NT2/D1 (cell line): ENCODE results near the gene MAP2.

ENCODE experiments used
- DNase-seq: peaks from one replicate; pipeline ENCODE4 v3.0.0-alpha.2; 2011; ENCODE audit warnings: low read depth, low spot score
- H3K27me3 ChIP-seq: 2 replicates; pipeline ENCODE4 v1.6.0; 2011; ENCODE audit warnings: mild to moderate bottlenecking; ENCODE audit not compliant: insufficient read length, insufficient read depth
- H3K36me3 ChIP-seq: 2 replicates; pipeline ENCODE4 v1.6.1; 2011; ENCODE audit warnings: mild to moderate bottlenecking, low read length, mixed read lengths; ENCODE audit not compliant: insufficient read depth, insufficient read length
- H3K4me1 ChIP-seq: 2 replicates; pipeline ENCODE4 v1.5.1; 2011; ENCODE audit not compliant: insufficient read depth, insufficient read length
- H3K4me3 ChIP-seq: 2 replicates; pipeline ENCODE4 v1.5.1; 2011; ENCODE audit warnings: low read depth; ENCODE audit not compliant: insufficient read length
- H3K9ac ChIP-seq: 2 replicates; pipeline ENCODE4 v1.6.0; 2011; ENCODE audit warnings: low read depth; ENCODE audit not compliant: insufficient read length
- H3K9me3 ChIP-seq: 2 replicates; pipeline ENCODE4 v1.5.1; 2011; ENCODE audit warnings: mild to moderate bottlenecking, low read length; ENCODE audit not compliant: insufficient read depth
- SUZ12 ChIP-seq: IDR thresholded peaks from 2 replicates; pipeline ENCODE4 v1.6.1; 2011; ENCODE audit not compliant: insufficient read length, insufficient read depth; ENCODE audit errors: extremely low read depth
- YY1 ChIP-seq: IDR thresholded peaks from 2 replicates; pipeline ENCODE4 v1.6.1; 2011; ENCODE audit not compliant: insufficient read length, insufficient read depth
- ZNF274 ChIP-seq: IDR thresholded peaks from 2 replicates; pipeline ENCODE4 v1.6.1; 2011; ENCODE audit warnings: mild to moderate bottlenecking, low read depth, low read length

Gene MAP2

GRCh38 chr2:209671020-209671680 lies 247.3 kb downstream of the MAP2 start:
- Histone ChIP-seq H3K9ac (no peak overlapping the region), H3K4me1 (no peaks in the 10 kb centered on the region), H3K27me3 (no peaks in the 10 kb centered on the region), H3K4me3 (no peak overlapping the region), H3K9me3 (no peaks in the 10 kb centered on the region), H3K36me3 (no peaks in the 10 kb centered on the region)
- DNase-seq = no peak
- TF ChIP-seq YY1 = no peak
- TF ChIP-seq SUZ12 = no peak

- no peak for DNase-seq
- H3K4me3 ChIP-seq = no peak overlapping the region
- H3K36me3 ChIP-seq = no peaks in the 10 kb centered on the region
- H3K27me3 ChIP-seq = no peaks in the 10 kb centered on the region
- no peaks in the 10 kb centered on the region for H3K4me1 ChIP-seq
- H3K9ac ChIP-seq = no peak overlapping the region
- TF ChIP-seq YY1 (no peak), SUZ12 (no peak), ZNF274 (no peak)
- H3K9me3 ChIP-seq = no peaks in the 10 kb centered on the region
These were observed 250.0 kb downstream of the MAP2 start for GRCh38 chr2:209673811-209674210.

GRCh38 chr2:209680596-209680995 lies 256.7 kb downstream of the MAP2 start:
- no peaks in the 10 kb centered on the region for H3K4me1 ChIP-seq
- TF ChIP-seq SUZ12 (no peak), ZNF274 (no peak), YY1 (no peak)
- no peak overlapping the region for H3K4me3 ChIP-seq
- H3K36me3 ChIP-seq = no peaks in the 10 kb centered on the region
- H3K9ac ChIP-seq = no peak overlapping the region
- H3K27me3 ChIP-seq = no peaks in the 10 kb centered on the region
- H3K9me3 ChIP-seq = no peaks in the 10 kb centered on the region
- no peak for DNase-seq

- Histone ChIP-seq H3K9me3 (no peaks in the 10 kb centered on the region), H3K27me3 (no peaks in the 10 kb centered on the region), H3K9ac (no peak overlapping the region), H3K4me3 (no peak overlapping the region), H3K36me3 (no peaks in the 10 kb centered on the region), H3K4me1 (no peaks in the 10 kb centered on the region)
- no peak for DNase-seq
- no peak for TF ChIP-seq ZNF274
- TF ChIP-seq YY1 = no peak
These were observed 257.4 kb downstream of the MAP2 start for GRCh38 chr2:209681201-209681735.

- no peaks in the 10 kb centered on the region for H3K27me3 ChIP-seq
- DNase-seq = no peak
- no peaks in the 10 kb centered on the region for H3K4me1 ChIP-seq
- no peaks in the 10 kb centered on the region for H3K9me3 ChIP-seq
- TF ChIP-seq ZNF274 (no peak), SUZ12 (no peak), YY1 (no peak)
- H3K36me3 ChIP-seq = no peaks in the 10 kb centered on the region
- no peak overlapping the region for H3K4me3 ChIP-seq
- no peak overlapping the region for H3K9ac ChIP-seq
These were observed 258.8 kb downstream of the MAP2 start for GRCh38 chr2:209682646-209683045.

GRCh38 chr2:209685340-209685739 lies 261.5 kb downstream of the MAP2 start:
- Histone ChIP-seq H3K9me3 (no peaks in the 10 kb centered on the region), H3K9ac (no peak overlapping the region), H3K4me1 (no peaks in the 10 kb centered on the region), H3K4me3 (no peak overlapping the region), H3K36me3 (no peaks in the 10 kb centered on the region), H3K27me3 (no peaks in the 10 kb centered on the region)
- DNase-seq = no peak
- TF ChIP-seq YY1 = no peak
- no peak for TF ChIP-seq SUZ12
- no peak for TF ChIP-seq ZNF274

GRCh38 chr2:209685963-209686362 lies 262.1 kb downstream of the MAP2 start:
- Histone ChIP-seq H3K36me3 (no peaks in the 10 kb centered on the region), H3K4me1 (no peaks in the 10 kb centered on the region), H3K9me3 (no peaks in the 10 kb centered on the region), H3K27me3 (no peaks in the 10 kb centered on the region), H3K9ac (no peak overlapping the region), H3K4me3 (no peak overlapping the region)
- DNase-seq = no peak
- TF ChIP-seq SUZ12 (no peak), ZNF274 (no peak)
